ENCODE measurements around the gene PDSS2.

Gene PDSS2

GRCh38 chr6:107264357-107264840 is 195.0 kb downstream of the PDSS2 start:
- DNase-seq, result no peak

GRCh38 chr6:107259951-107260350 is 199.4 kb downstream of the PDSS2 start:
- no peak for DNase-seq

- no peak for DNase-seq
Measured at GRCh38 chr6:107248147-107248546, 211.2 kb downstream of the PDSS2 start.

- no peak for DNase-seq
Measured at GRCh38 chr6:107246972-107247615, 212.3 kb downstream of the PDSS2 start.

GRCh38 chr6:107246249-107246971 is 213.0 kb downstream of the PDSS2 start:
- no peak for DNase-seq

GRCh38 chr6:107244742-107245480 is 214.5 kb downstream of the PDSS2 start:
- DNase-seq, result no peak

GRCh38 chr6:107244082-107244741 is 215.2 kb downstream of the PDSS2 start:
- no peak for DNase-seq

GRCh38 chr6:107243471-107243870 is 215.9 kb downstream of the PDSS2 start:
- DNase-seq, result no peak

- DNase-seq, result no peak
Measured at GRCh38 chr6:107237992-107238660, 221.2 kb downstream of the PDSS2 start.

- DNase-seq, result no peak
Measured at GRCh38 chr6:107235511-107235910, 223.9 kb downstream of the PDSS2 start.

GRCh38 chr6:107235007-107235406 is 224.4 kb downstream of the PDSS2 start:
- DNase-seq, result no peak

GRCh38 chr6:107231243-107231642 is 228.1 kb downstream of the PDSS2 start:
- no peak for DNase-seq

- DNase-seq, result no peak
Measured at GRCh38 chr6:107230448-107230847, 228.9 kb downstream of the PDSS2 start.

GRCh38 chr6:107230024-107230423 is 229.3 kb downstream of the PDSS2 start:
- DNase-seq, result no peak

- no peak for DNase-seq
Measured at GRCh38 chr6:107228754-107229153, 230.6 kb downstream of the PDSS2 start.

- no peak for DNase-seq
Measured at GRCh38 chr6:107221519-107221918, 237.8 kb downstream of the PDSS2 start.

GRCh38 chr6:107219851-107220250 is 239.5 kb downstream of the PDSS2 start:
- DNase-seq, result no peak

- no peak for DNase-seq
Measured at GRCh38 chr6:107218142-107218541, 241.2 kb downstream of the PDSS2 start.

GRCh38 chr6:107217248-107217647 is 242.1 kb downstream of the PDSS2 start:
- no peak for DNase-seq

- DNase-seq, result no peak
Measured at GRCh38 chr6:107216197-107216933, 243.0 kb downstream of the PDSS2 start.

- no peak for DNase-seq
Measured at GRCh38 chr6:107215334-107215733, 244.0 kb downstream of the PDSS2 start.

GRCh38 chr6:107214655-107215054 is 244.7 kb downstream of the PDSS2 start:
- DNase-seq, result no peak
